ENCODE results near the gene SERGEF. TPM values are rescaled to one million over a fixed set of nuclear protein-coding genes. Genes with fewer than 3 reads are reported as not detected.

The SERGEF gene
- total RNA-seq, 2 donors from 2014 or later = 20.8 to 28.7 TPM

DNA sequence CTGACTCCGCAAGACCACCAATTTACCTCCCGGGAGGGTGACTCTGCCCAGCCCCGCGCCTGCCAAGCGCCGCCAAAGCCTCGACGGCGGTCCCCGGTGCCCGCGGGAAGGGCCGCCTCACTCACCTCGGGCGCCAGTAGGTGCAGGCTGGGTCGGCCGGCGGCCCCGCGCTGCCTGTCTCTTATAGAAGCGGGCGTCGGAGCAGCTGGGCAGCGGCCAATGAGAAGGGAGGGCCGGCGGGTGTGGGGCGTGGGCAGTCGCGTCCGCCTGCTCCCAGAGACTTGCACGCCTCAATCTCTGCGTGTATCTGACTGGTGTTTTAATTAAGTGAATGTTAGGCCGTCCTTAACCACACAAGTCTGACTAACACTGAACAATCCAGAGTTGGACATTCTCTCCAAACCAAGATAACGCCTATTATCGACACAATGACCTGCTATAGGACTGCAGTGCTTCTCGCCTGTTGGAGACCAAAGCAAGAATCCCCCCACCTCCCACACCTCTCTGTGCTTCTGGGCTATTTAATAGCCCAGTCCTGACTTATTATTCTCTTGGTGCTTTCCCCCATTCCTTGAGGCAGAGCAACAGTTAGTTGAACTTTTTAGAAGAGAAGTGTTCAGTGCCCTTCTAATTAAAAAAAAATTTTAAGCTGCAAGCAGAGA is 33.4 kb upstream of the SERGEF start, which contains the start of gene TPH1:
TSS of gene TPH1 (minus strand) at position 154 of the 662 bp plus-strand sequence. CDS start 5,507 bp downstream, outside the sequence.
- ATAC-seq (peak; percentile 74), DNase-seq (peak; percentile 44 to 77 (median 61))
- intact Hi-C loops (cut with DNase I) = no loop called here
- H3K27me3 ChIP-seq = peaks cover 0 to 13% of the 10 kb centered on the region in 2 donors
- H3K27ac ChIP-seq = no peak within 1 kb of the TSS
- WGBS, 2 donors = 3 to 11% methylated on average over 21 to 36 of the region's 36 CpGs
- no peak within 1 kb of the TSS for H3K4me3 ChIP-seq
- H3K9me3 ChIP-seq = no peaks in the 10 kb centered on the region
- peaks cover 7% of the 10 kb centered on the region for H3K4me1 ChIP-seq
- no peaks in the 10 kb centered on the region for H3K36me3 ChIP-seq (replicated peaks in 1 of 2; ENCODE audit: insufficient read depth in 1 of 2, low read depth in 2 of 2)
- TF ChIP-seq, protein P1, sequence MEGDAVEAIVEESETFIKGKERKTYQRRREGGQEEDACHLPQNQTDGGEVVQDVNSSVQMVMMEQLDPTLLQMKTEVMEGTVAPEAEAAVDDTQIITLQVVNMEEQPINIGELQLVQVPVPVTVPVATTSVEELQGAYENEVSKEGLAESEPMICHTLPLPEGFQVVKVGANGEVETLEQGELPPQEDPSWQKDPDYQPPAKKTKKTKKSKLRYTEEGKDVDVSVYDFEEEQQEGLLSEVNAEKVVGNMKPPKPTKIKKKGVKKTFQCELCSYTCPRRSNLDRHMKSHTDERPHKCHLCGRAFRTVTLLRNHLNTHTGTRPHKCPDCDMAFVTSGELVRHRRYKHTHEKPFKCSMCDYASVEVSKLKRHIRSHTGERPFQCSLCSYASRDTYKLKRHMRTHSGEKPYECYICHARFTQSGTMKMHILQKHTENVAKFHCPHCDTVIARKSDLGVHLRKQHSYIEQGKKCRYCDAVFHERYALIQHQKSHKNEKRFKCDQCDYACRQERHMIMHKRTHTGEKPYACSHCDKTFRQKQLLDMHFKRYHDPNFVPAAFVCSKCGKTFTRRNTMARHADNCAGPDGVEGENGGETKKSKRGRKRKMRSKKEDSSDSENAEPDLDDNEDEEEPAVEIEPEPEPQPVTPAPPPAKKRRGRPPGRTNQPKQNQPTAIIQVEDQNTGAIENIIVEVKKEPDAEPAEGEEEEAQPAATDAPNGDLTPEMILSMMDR (IDR thresholded peaks at IDR 0.05) = no peak
- TF ChIP-seq POLR2A (IDR thresholded peaks at IDR 0.05) = no peak

DNA sequence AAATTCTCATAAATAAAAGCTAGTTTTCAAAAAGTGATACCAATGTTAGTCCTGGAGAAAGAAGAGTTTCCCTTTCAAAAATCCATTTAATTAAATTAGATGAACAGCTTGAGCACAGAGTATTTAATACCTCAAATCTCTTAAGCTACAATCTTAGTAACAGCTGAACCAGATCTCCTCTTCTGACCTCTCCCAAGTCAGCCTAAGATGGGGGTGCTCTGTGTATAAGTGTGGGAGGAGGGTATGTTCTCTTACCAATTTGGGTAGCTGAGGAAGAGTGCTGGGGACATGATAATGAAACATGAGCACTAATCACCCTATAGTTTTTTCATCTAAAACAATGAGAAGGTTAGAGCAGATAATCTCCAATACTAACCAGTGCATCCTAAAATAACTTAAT is 23.6 kb upstream of the SERGEF start:
- H3K4me1 ChIP-seq = no peaks in the 10 kb centered on the region
- H3K9me3 ChIP-seq = no peaks in the 10 kb centered on the region
- no peak for ATAC-seq
- no peaks in the 10 kb centered on the region for H3K27me3 ChIP-seq
- intact Hi-C loops (cut with DNase I) = no loop called here
- TF ChIP-seq POLR2A (IDR thresholded peaks at IDR 0.05) = no peak
- H3K27ac ChIP-seq = no peak overlapping the region
- H3K36me3 ChIP-seq (replicated peaks in 1 of 2; ENCODE audit: insufficient read depth in 1 of 2, low read depth in 2 of 2) = no peaks in the 10 kb centered on the region
- H3K4me3 ChIP-seq = no peak overlapping the region
- DNase-seq = no peak

DNA sequence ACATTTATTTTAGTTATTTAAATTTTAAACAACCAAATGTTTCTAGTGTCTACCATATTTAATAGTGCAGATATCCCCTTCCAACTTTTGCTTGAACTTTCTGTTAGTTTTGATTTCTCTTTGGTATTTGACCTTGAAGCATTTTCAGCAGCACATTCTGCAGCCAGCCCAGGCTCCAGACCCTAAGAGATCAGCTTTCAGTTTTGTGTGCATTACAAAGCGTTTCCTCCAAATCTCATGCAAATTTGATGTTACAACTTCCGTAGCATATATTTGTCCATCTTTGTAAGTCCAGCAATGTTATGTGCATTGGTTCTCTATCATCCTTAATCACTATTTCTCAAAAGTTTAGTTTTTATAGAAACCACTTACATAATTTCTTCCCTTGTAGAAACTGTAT is 14.6 kb upstream of the SERGEF start:
- TF ChIP-seq, protein P1 (IDR thresholded peaks at IDR 0.05) = no peak
- TF ChIP-seq POLR2A (IDR thresholded peaks at IDR 0.05) = no peak
- no peak overlapping the region for H3K27ac ChIP-seq
- intact Hi-C loops (cut with DNase I) = no loop called here
- H3K27me3 ChIP-seq = no peaks in the 10 kb centered on the region
- H3K36me3 ChIP-seq (replicated peaks in 1 of 2; ENCODE audit: insufficient read depth in 1 of 2, low read depth in 2 of 2) = no peaks in the 10 kb centered on the region
- ATAC-seq (no peak), DNase-seq (no peak)
- H3K9me3 ChIP-seq = no peaks in the 10 kb centered on the region
- H3K4me3 ChIP-seq = no peak overlapping the region
- WGBS, 2 donors = 88 to 90% methylated on average over 2 of the region's 2 CpGs
- H3K4me1 ChIP-seq = no peaks in the 10 kb centered on the region

DNA sequence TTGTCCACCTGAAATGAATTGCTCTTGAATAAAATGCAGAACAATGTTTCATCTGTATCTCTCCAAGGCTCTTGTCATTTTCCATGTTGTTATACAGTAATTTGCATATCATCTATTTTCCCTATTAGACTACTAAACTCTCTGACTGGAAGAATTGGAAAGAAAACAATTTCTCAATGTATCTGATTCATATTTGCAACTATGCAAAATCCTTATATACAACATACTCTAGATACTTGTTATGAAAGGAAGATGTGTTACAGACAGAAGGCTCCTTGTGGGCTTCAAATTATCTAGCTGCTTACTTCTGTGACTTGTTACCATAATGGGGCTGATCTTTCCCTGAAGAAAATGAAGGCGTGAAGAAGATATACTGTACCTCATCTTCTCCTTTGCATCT is 9.6 kb upstream of the SERGEF start:
- intact Hi-C loops (cut with DNase I) = no loop called here
- no peak for ATAC-seq
- DNase-seq = no peak
- no peak for TF ChIP-seq POLR2A (IDR thresholded peaks at IDR 0.05)
- TF ChIP-seq, protein P1 (IDR thresholded peaks at IDR 0.05) = no peak
- H3K9me3 ChIP-seq = no peaks in the 10 kb centered on the region
- no peak overlapping the region for H3K4me3 ChIP-seq
- H3K36me3 ChIP-seq (replicated peaks in 1 of 2; ENCODE audit: insufficient read depth in 1 of 2, low read depth in 2 of 2) = no peaks in the 10 kb centered on the region
- no peak overlapping the region for H3K27ac ChIP-seq
- H3K27me3 ChIP-seq = no peaks in the 10 kb centered on the region
- 77 to 82% methylated on average over 1 of the region's 1 CpG for WGBS, 2 donors
- H3K4me1 ChIP-seq = no peaks in the 10 kb centered on the region

DNA sequence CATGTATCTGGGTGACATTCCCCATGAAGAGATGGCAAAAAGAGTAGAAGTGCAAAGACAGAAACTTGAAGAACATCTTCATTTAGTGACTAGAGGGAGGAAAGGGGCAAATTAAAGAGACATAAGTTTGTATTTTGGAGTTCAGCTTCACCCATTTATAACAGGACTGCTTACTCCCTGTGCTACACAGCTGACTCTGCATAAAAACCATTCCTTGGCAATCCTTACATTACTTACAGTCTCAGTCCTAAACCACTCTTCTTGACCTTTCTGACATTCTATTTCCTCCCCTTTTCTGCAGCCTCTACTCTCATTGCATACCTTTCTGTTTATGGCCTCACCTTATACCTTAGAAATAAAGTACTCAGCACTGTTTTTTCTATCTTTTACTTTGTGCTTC is 6.8 kb upstream of the SERGEF start:
- no peaks in the 10 kb centered on the region for H3K9me3 ChIP-seq
- H3K36me3 ChIP-seq (replicated peaks in 1 of 2; ENCODE audit: insufficient read depth in 1 of 2, low read depth in 2 of 2) = no peaks in the 10 kb centered on the region
- H3K27ac ChIP-seq = no peak overlapping the region
- DNase-seq = no peak
- no peaks in the 10 kb centered on the region for H3K27me3 ChIP-seq
- TF ChIP-seq, protein P1 (IDR thresholded peaks at IDR 0.05) = no peak
- no peak for TF ChIP-seq POLR2A (IDR thresholded peaks at IDR 0.05)
- H3K4me1 ChIP-seq = no peaks in the 10 kb centered on the region
- intact Hi-C loops (cut with DNase I) = loop anchor here (10.0 kb wide), 1 partner anchor 75 kb away; no protein-coding TSS in a partner anchor
- no peak overlapping the region for H3K4me3 ChIP-seq
- no peak for ATAC-seq

Measured in body of pancreas (tissue), 4 donors.